Fibroblast of the aortic adventitia (primary cell): Measurements from ENCODE around the gene CTNNBL1. TPM values are rescaled to one million over a fixed set of nuclear protein-coding genes. Genes with fewer than 3 reads are reported as not detected.

Source experiments
- DNase-seq: peaks from one replicate; pipeline ENCODE4 v3.0.0-alpha.2; 2010; ENCODE audit warnings: low read depth
- H3K4me3 ChIP-seq: 2 replicates; pipeline ENCODE4 v1.5.1; 2011; ENCODE audit warnings: low read depth, mild to moderate bottlenecking, control low read depth, low read length, moderate library complexity
- total RNA-seq: library from RNA; depleted of rRNA; stranded (reverse); fragments of >200 nt; gene quantifications from 2 replicates; pipeline ENCODE4 v1.2.3, GENCODE V29; 2012; ENCODE audit warnings: low replicate concordance
- TF ChIP-seq, protein P1 (sequence below): IDR thresholded peaks from 2 replicates; pipeline ENCODE4 v1.5.1; 2011; ENCODE audit warnings: mild to moderate bottlenecking, low read length, control low read depth, inconsistent platforms; ENCODE audit not compliant: insufficient read depth

The CTNNBL1 gene
- total RNA-seq, 1 donor = 23.1 TPM

DNA sequence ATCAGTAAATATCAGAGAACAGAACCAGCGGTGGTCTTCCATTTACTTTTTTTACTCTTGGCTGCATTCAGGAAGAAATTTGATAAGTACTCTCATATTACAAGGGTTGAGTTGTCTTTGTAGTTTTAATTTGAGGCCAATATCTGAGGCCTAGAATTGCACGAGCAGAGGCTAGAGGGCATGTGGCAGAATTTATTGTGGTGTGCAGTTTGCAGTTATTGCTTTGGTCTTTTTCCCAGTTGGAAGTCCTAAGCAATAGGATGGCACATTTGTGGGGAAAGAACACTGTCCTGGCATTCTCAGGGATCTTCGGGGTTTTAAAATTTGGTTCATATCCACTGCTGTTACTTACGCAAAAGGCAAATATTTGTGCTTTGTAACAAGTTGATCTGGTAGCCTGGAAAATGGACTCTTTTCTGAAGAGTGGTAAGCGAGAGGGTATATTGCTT, 66.0 kb downstream of the CTNNBL1 start:
- H3K4me3 ChIP-seq = no peak overlapping the region
- TF ChIP-seq, protein P1, sequence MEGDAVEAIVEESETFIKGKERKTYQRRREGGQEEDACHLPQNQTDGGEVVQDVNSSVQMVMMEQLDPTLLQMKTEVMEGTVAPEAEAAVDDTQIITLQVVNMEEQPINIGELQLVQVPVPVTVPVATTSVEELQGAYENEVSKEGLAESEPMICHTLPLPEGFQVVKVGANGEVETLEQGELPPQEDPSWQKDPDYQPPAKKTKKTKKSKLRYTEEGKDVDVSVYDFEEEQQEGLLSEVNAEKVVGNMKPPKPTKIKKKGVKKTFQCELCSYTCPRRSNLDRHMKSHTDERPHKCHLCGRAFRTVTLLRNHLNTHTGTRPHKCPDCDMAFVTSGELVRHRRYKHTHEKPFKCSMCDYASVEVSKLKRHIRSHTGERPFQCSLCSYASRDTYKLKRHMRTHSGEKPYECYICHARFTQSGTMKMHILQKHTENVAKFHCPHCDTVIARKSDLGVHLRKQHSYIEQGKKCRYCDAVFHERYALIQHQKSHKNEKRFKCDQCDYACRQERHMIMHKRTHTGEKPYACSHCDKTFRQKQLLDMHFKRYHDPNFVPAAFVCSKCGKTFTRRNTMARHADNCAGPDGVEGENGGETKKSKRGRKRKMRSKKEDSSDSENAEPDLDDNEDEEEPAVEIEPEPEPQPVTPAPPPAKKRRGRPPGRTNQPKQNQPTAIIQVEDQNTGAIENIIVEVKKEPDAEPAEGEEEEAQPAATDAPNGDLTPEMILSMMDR = no peak
- no peak for DNase-seq

DNA sequence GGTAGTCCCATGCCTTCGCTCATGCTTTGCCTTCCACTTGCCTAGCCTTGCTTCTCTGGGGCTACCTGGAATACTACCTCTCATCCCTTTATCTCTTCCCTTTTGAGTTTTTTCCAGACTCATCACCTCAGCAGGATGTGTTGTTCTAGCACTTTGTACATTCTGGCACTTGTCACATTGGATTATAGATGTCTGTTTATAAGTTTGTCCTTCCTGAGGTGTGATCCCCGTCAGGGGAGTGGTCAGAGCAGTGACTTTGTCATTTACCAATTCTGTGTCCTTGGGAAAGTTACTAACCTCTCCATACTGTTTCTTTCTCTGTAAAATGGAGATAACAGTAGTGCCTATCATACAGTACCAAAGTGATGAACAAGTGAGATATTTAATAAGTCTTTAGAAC, 66.5 kb downstream of the CTNNBL1 start:
- DNase-seq = no peak
- TF ChIP-seq, protein P1 = no peak
- no peak overlapping the region for H3K4me3 ChIP-seq

DNA sequence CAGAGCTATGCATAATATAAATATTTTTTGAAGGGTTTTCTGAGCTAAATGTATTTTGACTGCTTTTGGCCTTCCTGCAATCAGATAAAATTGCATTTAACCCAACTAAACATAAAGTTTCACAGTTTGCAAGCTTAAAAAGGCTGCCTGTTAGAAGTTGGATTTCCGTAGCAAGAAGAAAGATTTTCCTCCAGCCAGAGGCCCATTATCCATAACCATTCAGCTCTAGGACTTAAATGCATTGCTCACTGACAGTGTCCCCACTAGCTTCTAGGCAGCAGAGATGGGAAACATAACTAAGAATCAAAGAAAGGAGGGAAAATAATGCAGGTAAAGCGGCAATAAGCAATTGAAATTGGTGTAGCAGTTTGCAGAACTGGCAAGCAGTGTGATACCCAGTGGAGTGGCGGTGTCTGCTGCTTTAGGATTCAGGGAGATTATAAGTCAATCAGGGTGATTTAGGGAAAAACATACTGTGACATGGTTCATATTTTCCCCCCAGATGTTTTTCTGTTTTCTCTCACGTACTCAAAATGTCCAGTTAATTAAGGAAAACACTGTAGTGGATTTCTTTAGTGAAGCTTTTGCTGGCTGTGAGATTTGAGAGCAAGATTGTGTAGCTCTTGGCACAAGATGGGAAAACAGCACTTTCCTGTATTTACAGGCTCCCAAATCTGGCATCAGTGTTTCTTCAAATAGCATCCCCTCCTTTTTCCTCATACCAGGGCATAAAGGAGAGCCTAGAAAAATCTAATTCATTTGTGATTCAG, 69.1 kb downstream of the CTNNBL1 start:
- DNase-seq = no peak
- H3K4me3 ChIP-seq = no peak overlapping the region
- TF ChIP-seq, protein P1 = no peak

DNA sequence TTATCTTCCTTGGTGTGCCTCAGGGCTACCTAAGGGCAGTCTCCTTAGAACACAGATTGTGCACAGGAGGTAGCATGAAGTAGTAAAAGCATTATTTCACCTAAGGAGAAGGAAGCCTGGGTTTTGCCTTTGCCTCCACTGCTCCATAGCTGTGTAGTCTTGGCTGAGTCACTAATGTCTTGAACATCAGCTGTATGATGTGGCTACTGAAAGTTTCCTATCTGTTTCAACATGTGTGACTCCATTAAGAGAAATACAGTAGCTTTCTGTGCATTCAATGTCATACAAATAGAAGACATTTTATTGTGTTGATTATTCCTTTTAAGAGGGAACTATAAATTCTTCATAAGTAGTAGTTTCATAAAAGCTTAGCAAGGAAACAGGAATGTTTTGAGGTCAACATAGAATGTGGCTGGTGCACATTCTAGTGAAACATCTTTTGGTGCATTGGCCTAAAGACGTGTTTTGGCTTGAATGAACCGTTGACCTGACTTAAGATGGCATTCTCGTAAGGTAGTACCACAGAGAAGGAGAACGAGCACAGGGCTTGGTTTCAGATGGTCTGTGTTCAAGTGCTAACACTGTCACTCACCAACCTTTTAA, 70.6 kb downstream of the CTNNBL1 start:
- no peak overlapping the region for H3K4me3 ChIP-seq
- TF ChIP-seq, protein P1 = no peak
- DNase-seq = no peak

DNA sequence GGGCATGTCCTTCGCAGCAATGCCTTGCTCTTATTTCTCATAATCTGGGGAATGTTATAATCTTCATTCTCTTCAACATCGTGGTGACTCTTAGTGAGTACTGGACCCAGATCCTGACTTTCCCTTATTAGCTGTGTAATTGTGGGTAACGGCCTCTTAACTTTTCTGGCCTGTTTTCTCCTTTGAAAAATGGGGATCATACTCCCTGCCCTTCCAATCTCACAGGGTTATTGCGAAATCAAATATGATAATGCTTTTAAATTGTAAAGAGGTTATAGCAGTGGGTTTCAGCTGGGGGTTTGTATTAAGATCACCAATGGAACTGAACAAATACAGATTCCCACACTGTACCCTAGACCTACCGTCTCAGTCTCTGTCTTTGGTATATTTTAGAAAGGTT, 77.1 kb downstream of the CTNNBL1 start:
- DNase-seq = no peak
- TF ChIP-seq, protein P1 = no peak
- no peak overlapping the region for H3K4me3 ChIP-seq

DNA sequence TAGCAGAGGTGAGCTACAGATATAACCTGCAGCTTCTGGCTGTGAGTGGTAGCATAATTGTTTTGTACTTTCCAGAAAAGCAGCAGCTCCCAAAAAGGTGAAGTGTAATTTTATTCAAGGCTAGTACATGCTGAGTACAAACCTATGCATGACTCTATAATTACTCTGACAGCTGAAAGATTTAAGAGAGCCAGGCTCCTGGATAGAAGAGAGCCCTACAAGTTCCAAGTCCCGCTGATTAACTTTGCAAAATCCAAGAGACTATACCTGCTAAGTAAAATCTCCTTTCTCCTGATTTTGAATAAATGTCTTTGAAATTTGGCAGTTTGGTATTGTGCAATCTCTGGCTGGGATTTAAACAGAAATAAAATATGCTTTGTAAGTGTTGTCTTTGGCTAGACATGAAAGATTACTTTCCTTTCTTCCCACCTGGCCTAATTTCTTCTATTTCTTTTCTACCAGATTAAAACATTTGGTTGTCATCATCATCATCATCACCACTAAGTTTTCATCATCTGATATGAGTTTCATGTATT, 79.5 kb downstream of the CTNNBL1 start:
- no peak overlapping the region for H3K4me3 ChIP-seq
- no peak for DNase-seq
- TF ChIP-seq, protein P1 = no peak
